Embryonic facial prominence (tissue), 1 donor: ENCODE data around the gene PPARGC1A.

Experiments used
- DNase-seq: peaks from one replicate; pipeline ENCODE4 v3.0.0-alpha.2; 2016; ENCODE audit errors: extremely low spot score

PPARGC1A gene

GRCh38 chr4:23838131-23838530 is 51.7 kb downstream of the PPARGC1A start:
- no peak for DNase-seq

GRCh38 chr4:23837371-23837770 is 52.5 kb downstream of the PPARGC1A start:
- DNase-seq, result no peak

GRCh38 chr4:23835774-23836478 is 53.9 kb downstream of the PPARGC1A start:
- DNase-seq, result no peak

GRCh38 chr4:23828779-23829178 is 61.1 kb downstream of the PPARGC1A start:
- DNase-seq, result no peak

DNA sequence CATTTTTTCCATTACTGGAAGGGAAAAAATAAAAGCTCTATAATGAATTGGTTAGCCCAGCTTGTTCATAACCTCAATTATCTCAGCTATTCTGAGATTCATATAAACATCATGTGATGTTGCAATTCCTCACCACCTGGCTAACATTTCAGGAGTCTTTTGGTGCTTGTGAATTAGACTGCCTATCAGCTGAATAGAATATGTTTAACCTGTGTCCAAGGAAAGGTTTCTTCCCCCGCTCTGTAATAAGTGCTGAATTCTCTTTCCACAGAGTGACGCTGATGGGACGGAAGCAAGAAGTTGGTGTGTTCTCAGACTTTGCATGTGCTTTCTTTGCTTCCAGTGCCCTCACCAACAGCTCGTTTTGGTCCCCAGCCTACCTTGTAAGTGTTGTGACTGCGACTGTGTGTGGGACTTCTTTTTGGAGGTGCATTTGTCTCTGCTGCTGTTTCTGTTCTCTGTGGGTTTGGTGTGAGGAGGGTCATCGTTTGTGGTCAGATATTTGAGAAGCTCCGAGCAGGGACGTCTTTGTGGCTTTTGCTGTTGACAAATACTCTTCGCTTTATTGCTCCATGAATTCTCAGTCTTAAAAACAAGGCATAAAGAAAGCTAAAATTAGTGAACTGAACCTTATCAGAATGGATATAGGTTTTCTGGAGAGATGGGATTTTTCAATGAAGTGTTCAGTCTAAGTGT is 61.7 kb downstream of the PPARGC1A start:
- no peak for DNase-seq

DNA sequence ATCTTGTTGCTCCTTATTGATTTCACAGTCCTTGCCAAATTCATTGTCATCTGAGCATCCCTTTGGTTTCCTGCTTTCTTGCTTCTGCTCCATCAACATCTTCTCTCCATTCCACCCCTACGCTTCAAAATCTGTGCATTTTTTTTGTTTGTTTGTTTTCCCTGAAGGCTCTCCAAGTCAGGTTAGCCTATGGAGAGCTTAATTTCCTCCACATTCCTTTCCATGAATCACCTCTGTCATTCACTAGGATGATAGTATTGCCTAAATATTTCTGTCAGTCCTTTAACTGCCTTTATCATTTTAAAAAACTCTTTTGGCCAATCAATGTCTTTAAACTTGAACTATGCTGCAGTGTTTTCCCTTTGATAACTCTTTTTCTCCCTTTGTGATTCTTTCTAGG is 67.7 kb downstream of the PPARGC1A start:
- DNase-seq, result no peak

DNA sequence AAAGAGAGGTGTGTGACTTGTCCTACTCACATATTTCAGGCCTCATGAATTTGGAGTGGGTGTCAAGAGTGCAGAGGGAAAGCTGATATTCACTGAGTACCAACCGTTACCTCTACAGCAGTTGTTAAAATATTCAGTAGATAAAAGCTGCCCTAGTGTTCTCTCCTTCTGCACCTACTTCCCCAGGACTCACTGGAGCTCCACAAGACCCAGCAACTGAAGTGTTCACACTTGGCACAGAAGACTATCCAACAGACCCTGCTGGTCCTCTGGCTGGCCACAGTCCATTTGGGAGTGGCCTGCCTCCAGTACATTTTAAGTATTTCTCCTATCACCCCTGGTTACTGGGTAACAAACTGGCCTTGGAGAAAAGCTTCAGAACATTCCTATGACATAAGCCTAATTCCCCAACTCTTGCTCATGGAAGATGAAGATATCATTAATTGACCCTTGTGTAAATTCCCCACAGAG is 70.8 kb downstream of the PPARGC1A start:
- no peak for DNase-seq

- DNase-seq, result no peak
Observed at GRCh38 chr4:23818097-23818885, 71.6 kb downstream of the PPARGC1A start.

DNA sequence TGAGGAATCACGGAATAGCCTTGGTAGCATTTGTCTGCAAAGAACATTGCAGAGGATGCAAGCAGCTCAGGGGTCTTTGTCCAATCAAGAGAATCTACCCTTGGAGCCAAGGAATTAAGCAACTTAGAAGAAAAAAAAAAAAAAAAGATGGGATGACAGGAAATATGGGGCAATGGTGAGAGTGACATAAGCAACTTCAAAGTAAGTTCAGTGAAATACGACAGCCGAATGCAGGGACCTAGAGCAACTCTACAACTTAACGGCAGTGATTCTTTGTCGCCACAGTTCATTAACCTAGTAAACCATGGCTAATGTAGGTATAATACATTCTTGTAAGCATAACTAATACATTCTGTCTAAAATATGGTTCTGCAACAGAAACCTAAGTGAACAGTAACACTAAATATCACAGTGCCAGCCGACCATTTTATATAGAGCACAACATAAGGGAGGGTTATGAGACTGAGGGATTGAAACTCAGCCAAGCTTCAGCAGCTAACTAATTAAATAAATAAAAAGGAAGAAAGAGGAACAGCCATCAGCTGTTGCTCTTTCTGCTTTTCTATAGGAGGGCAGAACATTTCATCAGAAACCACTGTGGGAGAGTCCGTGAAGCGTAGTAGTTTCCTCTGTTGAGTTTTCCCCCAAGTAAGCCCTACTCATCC is 74.7 kb downstream of the PPARGC1A start:
- no peak for DNase-seq

DNA sequence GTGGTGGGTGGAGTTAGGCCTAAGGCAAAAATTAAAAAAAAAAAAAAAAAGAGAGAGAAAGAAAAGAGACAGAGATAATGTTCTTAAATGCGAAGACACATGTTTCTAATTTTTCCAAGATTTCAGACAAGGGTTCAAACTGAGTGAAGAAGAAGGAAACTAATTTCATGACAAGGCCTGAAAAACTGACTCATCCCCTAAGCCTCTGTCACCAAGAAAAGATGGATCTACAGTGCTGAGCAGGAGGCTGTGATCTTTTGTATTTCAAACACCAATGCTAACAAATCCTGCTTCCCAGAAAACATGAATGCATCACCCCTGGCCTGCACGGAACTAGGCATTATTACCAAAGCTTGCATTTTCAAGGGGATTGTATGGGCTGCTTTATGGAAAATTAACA is 75.3 kb downstream of the PPARGC1A start:
- no peak for DNase-seq

DNA sequence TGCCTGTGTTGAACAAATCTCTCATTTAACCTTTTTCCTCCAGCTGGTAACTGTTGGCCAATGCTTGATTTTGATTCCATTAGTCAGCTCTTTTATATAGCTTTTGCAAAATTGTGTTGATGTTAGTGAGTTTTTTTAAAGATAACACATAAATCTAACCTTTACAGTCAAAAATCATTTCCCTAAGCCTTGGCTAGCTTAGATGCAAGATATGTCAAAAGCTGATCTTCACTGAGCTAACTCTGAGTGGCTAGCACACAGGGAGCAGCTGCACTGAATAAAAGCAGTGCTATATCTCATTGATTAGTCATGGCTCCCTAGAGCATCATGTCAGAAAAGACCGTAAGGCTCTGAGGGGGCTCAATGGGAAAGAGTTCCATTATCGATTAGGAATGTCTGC is 78.7 kb downstream of the PPARGC1A start:
- DNase-seq, result no peak

DNA sequence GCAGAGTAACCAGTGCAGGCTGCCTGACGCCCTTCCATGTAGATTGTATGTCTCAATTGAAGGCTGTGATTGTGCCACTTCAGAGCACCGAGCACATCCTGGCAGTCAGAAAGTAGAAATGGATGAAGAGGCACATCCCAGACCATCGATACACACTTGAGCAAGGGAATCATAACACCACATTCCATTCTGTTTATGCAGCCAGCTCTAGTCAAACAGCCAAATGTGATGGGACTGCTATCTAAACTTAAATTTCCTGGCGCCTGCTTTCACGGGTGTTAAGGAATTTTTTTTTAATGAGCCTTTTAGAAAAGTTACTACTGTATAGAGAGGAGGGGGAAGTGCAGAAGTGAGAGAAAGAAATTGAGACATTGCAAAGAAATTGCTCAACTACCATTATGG is 84.4 kb downstream of the PPARGC1A start:
- no peak for DNase-seq

- DNase-seq, result no peak
Observed at GRCh38 chr4:23789762-23790161, 100.1 kb downstream of the PPARGC1A start.

GRCh38 chr4:23788460-23788859 is 101.4 kb downstream of the PPARGC1A start:
- no peak for DNase-seq

DNA sequence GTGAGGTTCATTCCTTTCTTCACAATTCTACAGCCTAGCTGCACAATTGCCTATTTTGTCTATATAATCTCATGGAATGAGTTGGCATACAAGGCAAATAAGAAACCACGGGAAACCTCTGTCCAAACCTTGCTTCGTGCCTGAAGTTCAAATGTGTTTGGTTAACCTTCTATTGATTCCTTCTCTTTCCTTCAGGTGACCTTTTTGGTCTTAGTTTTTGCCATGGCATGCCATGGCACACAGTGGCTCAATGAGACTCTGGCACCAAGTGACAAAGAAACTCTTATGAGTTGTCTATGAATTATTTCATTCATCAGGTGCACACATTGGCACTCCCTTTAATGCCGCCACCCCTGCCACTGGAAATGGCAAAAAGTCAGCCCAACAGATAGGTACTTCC is 101.8 kb downstream of the PPARGC1A start:
- no peak for DNase-seq

DNA sequence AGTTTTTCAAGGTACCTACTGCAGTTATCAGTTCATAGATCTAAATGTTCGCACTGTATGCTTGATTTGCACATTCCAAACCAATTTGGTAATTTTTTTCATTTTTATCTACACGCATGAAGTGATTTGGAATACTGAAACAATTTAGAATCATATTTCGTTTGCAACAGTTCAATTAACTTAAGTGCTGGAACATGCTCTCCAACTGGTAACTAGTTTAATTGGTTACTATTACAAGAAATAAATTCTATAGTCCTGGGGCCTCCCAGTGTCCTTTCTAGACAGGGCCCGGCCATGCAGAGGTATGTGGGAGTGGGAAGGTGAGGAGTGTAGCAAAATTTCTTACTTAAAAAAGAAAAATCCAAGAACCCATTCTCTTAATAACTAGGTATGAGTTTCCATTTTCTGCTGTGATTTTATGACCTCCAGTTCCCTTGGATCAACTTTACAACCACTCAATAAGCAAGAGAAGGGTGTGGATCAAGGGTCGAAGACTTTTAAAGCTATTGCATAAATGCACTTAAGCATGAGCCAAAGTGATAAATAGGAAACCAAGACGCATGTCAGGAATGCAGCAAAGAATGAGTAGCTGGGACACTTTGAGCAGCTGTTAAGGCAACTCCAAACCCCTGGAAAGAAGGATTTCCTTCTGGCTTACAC is 106.9 kb downstream of the PPARGC1A start:
- DNase-seq, result no peak

GRCh38 chr4:23779839-23780238 is 110.0 kb downstream of the PPARGC1A start:
- DNase-seq, result no peak

DNA sequence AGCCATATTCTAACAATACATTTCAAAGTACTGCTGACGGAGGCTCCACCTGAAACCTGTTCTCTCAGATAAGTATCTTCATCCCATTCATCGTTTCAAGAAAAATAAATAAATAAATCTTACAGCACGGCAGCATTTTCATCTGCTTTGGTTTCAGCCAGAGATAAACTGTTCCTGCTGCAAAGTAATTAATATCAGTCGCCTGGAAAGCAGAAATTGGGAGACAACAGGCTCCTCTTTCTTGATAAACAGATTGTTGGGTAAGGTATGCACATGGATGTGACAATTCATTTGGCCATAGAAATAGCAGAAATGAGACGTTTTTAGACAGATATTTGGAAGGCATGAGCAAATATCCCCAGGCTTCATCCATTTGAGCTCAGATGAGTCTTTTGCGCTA is 110.4 kb downstream of the PPARGC1A start:
- no peak for DNase-seq

GRCh38 chr4:23775694-23776093 is 114.2 kb downstream of the PPARGC1A start:
- no peak for DNase-seq

DNA sequence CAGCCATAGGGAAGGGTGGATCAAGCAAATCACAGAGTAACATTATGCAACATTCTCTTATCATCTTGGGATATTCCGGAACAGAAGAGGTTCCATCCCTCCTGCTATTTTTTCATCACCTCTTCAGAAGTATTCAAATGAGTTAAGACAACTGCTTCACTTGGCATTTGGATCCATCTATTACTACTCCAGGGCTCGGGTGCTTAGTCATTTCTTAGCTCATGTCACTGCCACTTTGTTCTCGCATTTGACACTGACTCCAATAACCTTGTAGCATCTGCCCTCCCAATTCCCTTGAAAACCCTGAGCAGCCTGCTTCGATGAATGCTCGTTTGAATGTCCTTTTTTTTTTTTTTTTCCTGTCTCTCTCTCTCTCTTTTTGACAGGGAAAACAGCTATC is 114.9 kb downstream of the PPARGC1A start:
- no peak for DNase-seq

DNA sequence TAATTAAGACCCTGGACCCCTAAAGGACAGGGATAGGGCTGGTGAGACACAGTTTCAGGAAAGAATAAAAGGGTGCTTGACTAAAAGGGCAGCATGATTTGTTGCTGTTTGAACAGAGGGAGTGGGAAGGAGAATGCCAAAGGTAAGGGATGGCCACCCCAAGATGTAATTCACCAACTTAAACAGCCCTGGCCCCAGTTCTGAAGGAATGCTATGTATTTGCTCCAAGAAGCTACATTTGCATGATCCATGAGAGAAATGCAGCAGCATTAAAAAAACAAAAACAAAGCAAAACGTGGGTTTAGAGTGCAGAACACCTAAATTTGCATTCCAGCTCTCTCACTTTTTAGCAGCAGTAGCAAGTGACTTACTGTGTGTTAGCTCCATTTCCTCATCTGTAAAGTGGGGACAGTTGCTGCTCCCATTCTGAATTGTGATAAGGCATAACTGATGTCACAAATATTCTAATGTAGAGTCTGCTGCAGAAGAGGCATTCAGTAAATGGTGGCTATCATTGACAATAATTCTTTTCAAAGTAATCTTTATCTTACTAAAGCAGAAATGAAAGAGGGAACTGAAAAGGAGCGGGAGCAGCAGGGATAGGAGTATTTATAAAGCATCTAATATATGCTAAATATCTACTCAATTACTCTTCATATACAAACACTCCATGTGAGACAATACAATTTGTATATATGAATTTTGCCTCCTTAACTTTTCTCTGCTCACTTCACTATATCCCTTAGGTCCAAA is 115.8 kb downstream of the PPARGC1A start:
- no peak for DNase-seq
